Type B pancreatic cell (in vitro differentiated cells): ENCODE measurements around the gene KLF7. TPM values are rescaled to one million over a fixed set of nuclear protein-coding genes. Genes with fewer than 3 reads are reported as not detected.

ENCODE experiments used
- DNase-seq: peaks from one replicate; pipeline ENCODE4 v3.0.0; 2021; ENCODE audit warnings: mixed read lengths; ENCODE audit not compliant: unreplicated experiment; ENCODE audit errors: extremely low spot score
- H3K27ac Mint-ChIP-seq: 2 replicates; pipeline ENCODE4 v1.8.0; 2021; ENCODE audit warnings: mild to moderate bottlenecking, mixed read lengths
- H3K27me3 Mint-ChIP-seq: 2 replicates; pipeline ENCODE4 v1.8.0; 2021; ENCODE audit warnings: mixed read lengths
- H3K36me3 Mint-ChIP-seq: 2 replicates; pipeline ENCODE4 v1.8.0; 2021; ENCODE audit warnings: mixed read lengths
- H3K4me1 Mint-ChIP-seq: one replicate; pipeline ENCODE4 v1.8.0; 2021; ENCODE audit warnings: mixed read lengths; ENCODE audit not compliant: unreplicated experiment
- H3K4me3 Mint-ChIP-seq: 2 replicates; pipeline ENCODE4 v1.8.0; 2021; ENCODE audit warnings: mild to moderate bottlenecking, mixed read lengths
- H3K9me3 Mint-ChIP-seq: 2 replicates; pipeline ENCODE4 v1.8.0; 2021; ENCODE audit warnings: mixed read lengths
- CTCF ChIP-seq: fragments of 200-600 bp; sonication (generic); conservative IDR thresholded peaks from 2 replicates; pipeline ENCODE4 v1.5.0; 2021; ENCODE audit warnings: antibody characterized with exemption, mild to moderate bottlenecking
- total RNA-seq: library from RNA; stranded (reverse); gene quantifications from 2 replicates; pipeline ENCODE4 v1.2.1, GENCODE V29; 2021; ENCODE audit warnings: low replicate concordance

KLF7 gene
- total RNA-seq, 1 donor from 2014 or later: 20.3 TPM

DNA sequence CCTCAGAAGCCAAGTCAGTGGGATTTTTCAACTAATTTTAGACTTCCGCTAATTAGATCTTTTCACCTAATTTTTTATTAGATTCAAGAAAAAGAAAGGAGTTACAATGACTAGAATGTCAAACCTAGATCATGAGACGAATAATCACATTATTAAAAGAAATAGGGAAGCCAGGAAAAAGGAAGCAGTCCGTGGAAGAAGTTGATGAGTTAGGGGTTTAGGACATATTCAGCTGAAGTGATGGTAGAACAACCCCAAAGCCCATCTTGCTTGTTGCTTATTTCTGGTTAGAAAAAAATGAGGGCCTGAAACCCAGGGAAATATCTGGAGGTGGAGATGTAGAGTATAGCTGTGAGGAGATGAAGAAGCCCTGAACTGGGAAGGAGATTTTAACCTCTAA is 8.0 kb downstream of the KLF7 start:
- H3K27me3 Mint-ChIP-seq: no peaks in the 10 kb centered on the region
- H3K36me3 Mint-ChIP-seq: peaks cover 14% of the 10 kb centered on the region
- H3K4me1 Mint-ChIP-seq: peaks cover 51% of the 10 kb centered on the region
- TF ChIP-seq CTCF: no peak
- DNase-seq: no peak
- no peak overlapping the region for H3K27ac Mint-ChIP-seq
- H3K9me3 Mint-ChIP-seq: no peaks in the 10 kb centered on the region
- no peak overlapping the region for H3K4me3 Mint-ChIP-seq

DNA sequence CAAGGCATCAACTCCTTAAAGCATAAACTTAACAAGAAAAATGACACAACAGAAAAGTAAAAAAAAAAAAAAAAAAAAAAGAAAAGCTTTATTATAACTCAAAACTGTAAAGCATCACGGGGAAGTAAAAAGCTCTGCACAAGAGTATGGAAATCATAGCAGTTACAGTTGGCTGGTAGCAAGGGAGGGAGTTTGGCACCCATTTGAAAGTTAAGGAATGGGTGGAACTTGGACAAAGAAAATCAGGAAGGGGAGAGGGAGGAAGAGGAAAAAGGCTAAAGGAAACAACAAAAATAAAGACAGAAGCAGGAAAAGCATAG is 8.6 kb downstream of the KLF7 start:
- Mint-ChIP-seq H3K4me1 (peaks cover 53% of the 10 kb centered on the region), H3K9me3 (no peaks in the 10 kb centered on the region), H3K4me3 (no peak overlapping the region), H3K36me3 (peaks cover 14% of the 10 kb centered on the region), H3K27ac (no peak overlapping the region), H3K27me3 (no peaks in the 10 kb centered on the region)
- no peak for DNase-seq
- no peak for TF ChIP-seq CTCF

DNA sequence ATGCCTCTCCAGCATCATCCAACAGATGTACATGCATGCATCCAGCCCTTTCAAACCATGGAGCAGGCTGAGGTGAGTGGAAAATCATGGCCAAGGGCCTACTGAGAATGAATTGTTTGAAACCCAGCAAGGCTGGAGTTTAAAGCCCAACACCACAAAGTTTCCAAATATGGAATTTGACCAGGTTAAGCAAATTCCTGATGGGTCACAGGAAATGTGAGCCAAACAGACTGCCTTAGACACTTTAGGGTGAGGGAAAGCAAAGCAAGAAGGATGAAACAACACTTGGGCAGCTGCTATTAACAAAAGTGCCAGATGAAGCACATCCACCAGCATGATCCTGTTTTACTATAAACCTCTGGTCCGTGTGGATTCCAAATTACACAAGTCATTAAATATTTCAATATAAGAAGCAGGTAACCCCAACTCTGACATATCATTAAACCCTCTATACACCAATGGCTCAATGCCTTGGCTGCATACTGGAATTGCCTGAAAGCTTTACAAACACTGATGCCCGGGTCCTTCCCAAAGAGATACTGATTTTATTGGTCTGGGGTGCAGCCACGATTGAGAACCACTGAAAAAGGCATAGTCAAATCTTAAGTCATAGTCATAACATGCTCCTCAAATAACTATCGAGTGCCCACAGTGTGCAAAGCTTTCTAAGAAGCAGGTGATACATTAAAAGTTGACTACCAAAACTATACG is 9.1 kb downstream of the KLF7 start:
- no peak for DNase-seq
- Mint-ChIP-seq H3K4me3 (no peak overlapping the region), H3K9me3 (no peaks in the 10 kb centered on the region), H3K27ac (no peak overlapping the region), H3K27me3 (no peaks in the 10 kb centered on the region), H3K36me3 (peaks cover 14% of the 10 kb centered on the region), H3K4me1 (peaks cover 53% of the 10 kb centered on the region)
- no peak for TF ChIP-seq CTCF

DNA sequence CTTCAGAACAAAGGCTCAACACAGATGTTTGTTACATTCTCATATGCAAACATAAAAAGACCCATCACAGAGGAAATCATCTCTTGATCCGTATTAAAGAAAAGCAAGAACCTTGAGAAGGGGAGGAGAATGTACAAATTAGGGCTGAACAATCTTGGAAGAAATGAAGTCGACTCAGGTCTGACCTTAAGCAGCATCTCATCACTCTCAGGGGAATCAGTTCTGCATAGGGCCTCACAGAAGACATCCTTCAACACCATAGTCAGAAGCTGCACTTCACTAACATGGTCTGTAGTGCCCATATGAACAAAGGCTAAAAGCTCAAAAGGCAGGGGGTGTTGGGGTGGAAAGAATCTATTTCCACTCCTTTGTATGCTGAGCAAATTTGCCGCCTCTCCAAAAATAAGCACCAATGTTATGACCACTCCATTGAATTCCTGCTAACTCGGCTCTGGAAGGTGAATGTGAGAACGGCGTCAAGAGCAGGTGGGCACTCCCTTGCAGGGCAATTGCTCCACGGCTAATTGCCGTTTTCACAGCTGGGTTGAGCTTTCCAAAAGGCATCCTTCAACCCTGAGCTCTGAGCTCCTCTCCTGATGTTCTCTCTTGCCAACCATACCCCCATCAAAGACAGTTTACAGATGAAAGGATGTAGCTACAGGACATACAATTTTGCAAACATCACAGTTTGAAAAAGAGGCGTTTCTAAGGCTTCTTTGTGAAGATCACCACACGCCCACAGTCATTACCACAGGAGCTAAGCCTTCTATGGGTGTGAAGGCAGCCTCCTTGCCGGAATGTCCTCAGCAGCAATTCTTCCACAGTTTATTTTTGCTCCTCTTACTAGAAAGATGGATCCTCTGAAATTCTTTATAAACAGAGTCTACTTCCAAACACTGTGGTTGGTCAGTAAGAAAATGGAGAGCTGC is 10.0 kb downstream of the KLF7 start:
- DNase-seq: no peak
- Mint-ChIP-seq H3K4me1 (peaks cover 44% of the 10 kb centered on the region), H3K4me3 (no peak overlapping the region), H3K9me3 (no peaks in the 10 kb centered on the region), H3K27me3 (no peaks in the 10 kb centered on the region), H3K36me3 (peaks cover 14% of the 10 kb centered on the region), H3K27ac (no peak overlapping the region)
- TF ChIP-seq CTCF: no peak

GRCh38 chr2:207154556-207155510 is 10.9 kb downstream of the KLF7 start:
- H3K9me3 Mint-ChIP-seq: no peaks in the 10 kb centered on the region
- no peak overlapping the region for H3K4me3 Mint-ChIP-seq
- no peak overlapping the region for H3K27ac Mint-ChIP-seq
- no peak for TF ChIP-seq CTCF
- no peaks in the 10 kb centered on the region for H3K27me3 Mint-ChIP-seq
- H3K4me1 Mint-ChIP-seq: peaks cover 40% of the 10 kb centered on the region
- H3K36me3 Mint-ChIP-seq: peaks cover 19% of the 10 kb centered on the region
- DNase-seq: no peak
